ENCODE data around the gene CTNNA2. TPM values are rescaled to one million over a fixed set of nuclear protein-coding genes. Genes with fewer than 3 reads are reported as not detected.

CTNNA2 gene
- total RNA-seq, 1 experiment from 2014 or later, result 0.54 TPM

DNA sequence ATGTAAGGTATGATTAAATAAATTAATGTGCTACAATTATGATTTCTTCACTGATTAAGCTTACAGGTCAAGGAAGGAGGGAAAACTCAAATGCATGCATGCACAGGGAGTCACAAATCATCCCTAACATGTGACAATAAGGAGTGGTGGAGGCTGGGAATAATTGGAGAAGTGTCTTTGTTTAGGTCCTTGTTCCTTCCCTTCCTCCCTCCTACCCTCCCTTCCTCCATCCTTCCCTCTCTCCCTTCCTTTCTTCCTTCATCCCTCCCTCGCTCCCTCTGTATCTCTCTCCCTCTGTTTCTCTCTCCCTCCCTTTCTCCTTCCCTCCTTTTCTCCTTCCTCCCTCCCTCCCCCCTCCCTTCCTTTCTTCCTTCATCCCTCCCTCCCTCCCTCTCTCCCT is 337.1 kb downstream of the CTNNA2 start:
- POLR2A ChIA-PET, result no interaction called here
- H3K9me3 ChIP-seq (ENCODE audit: control insufficient read depth, insufficient read depth, low read depth, low read length), result no peaks in the 10 kb centered on the region
- ATAC-seq, result no peak
- DNase-seq (ENCODE audit: low read depth, low spot score), result no peak
- TF ChIP-seq, protein P1, sequence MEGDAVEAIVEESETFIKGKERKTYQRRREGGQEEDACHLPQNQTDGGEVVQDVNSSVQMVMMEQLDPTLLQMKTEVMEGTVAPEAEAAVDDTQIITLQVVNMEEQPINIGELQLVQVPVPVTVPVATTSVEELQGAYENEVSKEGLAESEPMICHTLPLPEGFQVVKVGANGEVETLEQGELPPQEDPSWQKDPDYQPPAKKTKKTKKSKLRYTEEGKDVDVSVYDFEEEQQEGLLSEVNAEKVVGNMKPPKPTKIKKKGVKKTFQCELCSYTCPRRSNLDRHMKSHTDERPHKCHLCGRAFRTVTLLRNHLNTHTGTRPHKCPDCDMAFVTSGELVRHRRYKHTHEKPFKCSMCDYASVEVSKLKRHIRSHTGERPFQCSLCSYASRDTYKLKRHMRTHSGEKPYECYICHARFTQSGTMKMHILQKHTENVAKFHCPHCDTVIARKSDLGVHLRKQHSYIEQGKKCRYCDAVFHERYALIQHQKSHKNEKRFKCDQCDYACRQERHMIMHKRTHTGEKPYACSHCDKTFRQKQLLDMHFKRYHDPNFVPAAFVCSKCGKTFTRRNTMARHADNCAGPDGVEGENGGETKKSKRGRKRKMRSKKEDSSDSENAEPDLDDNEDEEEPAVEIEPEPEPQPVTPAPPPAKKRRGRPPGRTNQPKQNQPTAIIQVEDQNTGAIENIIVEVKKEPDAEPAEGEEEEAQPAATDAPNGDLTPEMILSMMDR (IDR thresholded peaks at IDR 0.05), result no peak
- TF ChIP-seq POLR2AphosphoS5 (IDR thresholded peaks at IDR 0.05; ENCODE audit: low read depth, low read length) (no peak), SIN3A (IDR thresholded peaks at IDR 0.05; ENCODE audit: borderline replicate concordance, insufficient read depth, low read depth, low read length) (no peak), TCF7L2 (IDR thresholded peaks at IDR 0.05; ENCODE audit: low read depth, low read length) (no peak)
- TF ChIP-seq, protein P2, sequence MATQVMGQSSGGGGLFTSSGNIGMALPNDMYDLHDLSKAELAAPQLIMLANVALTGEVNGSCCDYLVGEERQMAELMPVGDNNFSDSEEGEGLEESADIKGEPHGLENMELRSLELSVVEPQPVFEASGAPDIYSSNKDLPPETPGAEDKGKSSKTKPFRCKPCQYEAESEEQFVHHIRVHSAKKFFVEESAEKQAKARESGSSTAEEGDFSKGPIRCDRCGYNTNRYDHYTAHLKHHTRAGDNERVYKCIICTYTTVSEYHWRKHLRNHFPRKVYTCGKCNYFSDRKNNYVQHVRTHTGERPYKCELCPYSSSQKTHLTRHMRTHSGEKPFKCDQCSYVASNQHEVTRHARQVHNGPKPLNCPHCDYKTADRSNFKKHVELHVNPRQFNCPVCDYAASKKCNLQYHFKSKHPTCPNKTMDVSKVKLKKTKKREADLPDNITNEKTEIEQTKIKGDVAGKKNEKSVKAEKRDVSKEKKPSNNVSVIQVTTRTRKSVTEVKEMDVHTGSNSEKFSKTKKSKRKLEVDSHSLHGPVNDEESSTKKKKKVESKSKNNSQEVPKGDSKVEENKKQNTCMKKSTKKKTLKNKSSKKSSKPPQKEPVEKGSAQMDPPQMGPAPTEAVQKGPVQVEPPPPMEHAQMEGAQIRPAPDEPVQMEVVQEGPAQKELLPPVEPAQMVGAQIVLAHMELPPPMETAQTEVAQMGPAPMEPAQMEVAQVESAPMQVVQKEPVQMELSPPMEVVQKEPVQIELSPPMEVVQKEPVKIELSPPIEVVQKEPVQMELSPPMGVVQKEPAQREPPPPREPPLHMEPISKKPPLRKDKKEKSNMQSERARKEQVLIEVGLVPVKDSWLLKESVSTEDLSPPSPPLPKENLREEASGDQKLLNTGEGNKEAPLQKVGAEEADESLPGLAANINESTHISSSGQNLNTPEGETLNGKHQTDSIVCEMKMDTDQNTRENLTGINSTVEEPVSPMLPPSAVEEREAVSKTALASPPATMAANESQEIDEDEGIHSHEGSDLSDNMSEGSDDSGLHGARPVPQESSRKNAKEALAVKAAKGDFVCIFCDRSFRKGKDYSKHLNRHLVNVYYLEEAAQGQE (IDR thresholded peaks at IDR 0.05; ENCODE audit: insufficient read depth in 1 of 2, low read depth in 2 of 2, low read length in 1 of 2), result no peak
- no peaks in the 10 kb centered on the region for H3K27me3 ChIP-seq (ENCODE audit: control insufficient read depth, insufficient read depth, low read length)
- H3K4me3 ChIP-seq (ENCODE audit: low read depth in 2 of 2, low read length in 2 of 2), result no peak overlapping the region
- BruUV-seq (replicated peaks), result no TSS peak
- no peak overlapping the region for H3K27ac ChIP-seq (ENCODE audit: low read length)
- no peaks in the 10 kb centered on the region for H3K36me3 ChIP-seq (ENCODE audit: control insufficient read depth, insufficient read depth, low read length)
- in situ Hi-C loops (cut with HindIII; ENCODE audit: low pct_unique_long_range_greater_than_20kb, low sequenced_read_pairs) (no loop called here), intact Hi-C loops (cut with micrococcal nuclease; ENCODE audit: unreplicated experiment) (no loop called here)
- H3K4me1 ChIP-seq (ENCODE audit: control insufficient read depth, insufficient read depth, low read length), result no peaks in the 10 kb centered on the region
- CTCF ChIA-PET, result no interaction called here

DNA sequence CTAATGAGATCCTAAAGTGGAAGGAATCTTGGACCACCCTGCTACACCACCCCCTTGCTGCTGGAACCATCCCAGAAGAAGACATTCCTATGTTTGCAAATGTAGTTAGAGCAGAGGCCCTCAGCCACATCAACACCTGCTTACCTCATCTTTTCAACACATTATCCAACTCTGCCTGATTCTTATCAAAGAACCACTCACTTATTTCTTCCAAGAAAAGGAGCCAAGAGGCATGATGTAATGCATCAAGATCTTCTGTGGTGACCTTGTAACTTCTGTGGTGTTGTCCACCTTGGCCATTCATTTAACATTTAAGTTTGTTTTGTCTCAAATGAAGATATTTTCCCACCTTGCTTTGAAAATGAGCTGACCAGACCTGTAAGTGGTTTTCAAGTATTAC is 338.1 kb downstream of the CTNNA2 start:
- ChIA-PET CTCF (no interaction called here), POLR2A (no interaction called here)
- ATAC-seq (no peak), DNase-seq (ENCODE audit: low read depth, low spot score) (no peak)
- Histone ChIP-seq H3K4me1 (ENCODE audit: control insufficient read depth, insufficient read depth, low read length) (no peaks in the 10 kb centered on the region), H3K27me3 (ENCODE audit: control insufficient read depth, insufficient read depth, low read length) (no peaks in the 10 kb centered on the region), H3K36me3 (ENCODE audit: control insufficient read depth, insufficient read depth, low read length) (no peaks in the 10 kb centered on the region), H3K27ac (ENCODE audit: low read length) (no peak overlapping the region), H3K4me3 (ENCODE audit: low read depth in 2 of 2, low read length in 2 of 2) (no peak overlapping the region), H3K9me3 (ENCODE audit: control insufficient read depth, insufficient read depth, low read depth, low read length) (no peaks in the 10 kb centered on the region)
- TF ChIP-seq POLR2AphosphoS5 (IDR thresholded peaks at IDR 0.05; ENCODE audit: low read depth, low read length) (no peak), TCF7L2 (IDR thresholded peaks at IDR 0.05; ENCODE audit: low read depth, low read length) (no peak)
- TF ChIP-seq, protein P2 (IDR thresholded peaks at IDR 0.05; ENCODE audit: insufficient read depth in 1 of 2, low read depth in 2 of 2, low read length in 1 of 2), result no peak
- TF ChIP-seq, protein P1 (IDR thresholded peaks at IDR 0.05), result no peak
- no TSS peak for BruUV-seq (replicated peaks)
- intact Hi-C loops (cut with micrococcal nuclease; ENCODE audit: unreplicated experiment) (no loop called here), in situ Hi-C loops (cut with HindIII; ENCODE audit: low pct_unique_long_range_greater_than_20kb, low sequenced_read_pairs) (no loop called here)

All from Panc1 (cell line).